ENCODE measurements around the gene TMEM205.

The TMEM205 gene

GRCh38 chr19:11378319-11379189 lies 32.5 kb upstream of the TMEM205 start:
- H3K27ac ChIP-seq (ENCODE audit: low read depth, low read length): no peak overlapping the region
- H3K4me1 ChIP-seq (ENCODE audit: control insufficient read depth, low read length): peaks cover 71% of the 10 kb centered on the region
- no peaks in the 10 kb centered on the region for H4K20me1 ChIP-seq (ENCODE audit: control insufficient read depth, insufficient read depth, low read depth, low read length)
- no peak for TF ChIP-seq EZH2phosphoT487 (IDR thresholded peaks at IDR 0.05; ENCODE audit: borderline replicate concordance, low read length)
- TF ChIP-seq, protein P1, sequence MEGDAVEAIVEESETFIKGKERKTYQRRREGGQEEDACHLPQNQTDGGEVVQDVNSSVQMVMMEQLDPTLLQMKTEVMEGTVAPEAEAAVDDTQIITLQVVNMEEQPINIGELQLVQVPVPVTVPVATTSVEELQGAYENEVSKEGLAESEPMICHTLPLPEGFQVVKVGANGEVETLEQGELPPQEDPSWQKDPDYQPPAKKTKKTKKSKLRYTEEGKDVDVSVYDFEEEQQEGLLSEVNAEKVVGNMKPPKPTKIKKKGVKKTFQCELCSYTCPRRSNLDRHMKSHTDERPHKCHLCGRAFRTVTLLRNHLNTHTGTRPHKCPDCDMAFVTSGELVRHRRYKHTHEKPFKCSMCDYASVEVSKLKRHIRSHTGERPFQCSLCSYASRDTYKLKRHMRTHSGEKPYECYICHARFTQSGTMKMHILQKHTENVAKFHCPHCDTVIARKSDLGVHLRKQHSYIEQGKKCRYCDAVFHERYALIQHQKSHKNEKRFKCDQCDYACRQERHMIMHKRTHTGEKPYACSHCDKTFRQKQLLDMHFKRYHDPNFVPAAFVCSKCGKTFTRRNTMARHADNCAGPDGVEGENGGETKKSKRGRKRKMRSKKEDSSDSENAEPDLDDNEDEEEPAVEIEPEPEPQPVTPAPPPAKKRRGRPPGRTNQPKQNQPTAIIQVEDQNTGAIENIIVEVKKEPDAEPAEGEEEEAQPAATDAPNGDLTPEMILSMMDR (IDR thresholded peaks at IDR 0.05; ENCODE audit: low read depth, low read length, poor library complexity, severe bottlenecking): peak; percentile 77
- peak overlapping the region; percentile 99 for H3K4me2 ChIP-seq (ENCODE audit: low read length)
- peaks cover 57% of the 10 kb centered on the region for H3K79me2 ChIP-seq (ENCODE audit: control insufficient read depth, low read length)
- H3K4me3 ChIP-seq (ENCODE audit: low read length): no peak overlapping the region
- H3K9me3 ChIP-seq (ENCODE audit: control insufficient read depth, insufficient read depth, low read length): no peaks in the 10 kb centered on the region
- H3K9me2 ChIP-seq (replicated peaks; ENCODE audit: control insufficient read depth, low read length): no peaks in the 10 kb centered on the region
- peaks cover 19% of the 10 kb centered on the region for H3F3A ChIP-seq (ENCODE audit: control insufficient read depth, insufficient read depth)
- peaks cover 1% of the 10 kb centered on the region; the same call in 1 of the 2 replicates for H3K27me3 ChIP-seq (ENCODE audit: control insufficient read depth, low read length)
- peaks cover 33% of the 10 kb centered on the region for H3K36me3 ChIP-seq (ENCODE audit: control insufficient read depth, low read length)

GRCh38 chr19:11377756-11378155 lies 31.7 kb upstream of the TMEM205 start:
- H3K27me3 ChIP-seq (ENCODE audit: control insufficient read depth, low read length): no peaks in the 10 kb centered on the region
- peaks cover 64% of the 10 kb centered on the region for H3K4me1 ChIP-seq (ENCODE audit: control insufficient read depth, low read length)

DNA sequence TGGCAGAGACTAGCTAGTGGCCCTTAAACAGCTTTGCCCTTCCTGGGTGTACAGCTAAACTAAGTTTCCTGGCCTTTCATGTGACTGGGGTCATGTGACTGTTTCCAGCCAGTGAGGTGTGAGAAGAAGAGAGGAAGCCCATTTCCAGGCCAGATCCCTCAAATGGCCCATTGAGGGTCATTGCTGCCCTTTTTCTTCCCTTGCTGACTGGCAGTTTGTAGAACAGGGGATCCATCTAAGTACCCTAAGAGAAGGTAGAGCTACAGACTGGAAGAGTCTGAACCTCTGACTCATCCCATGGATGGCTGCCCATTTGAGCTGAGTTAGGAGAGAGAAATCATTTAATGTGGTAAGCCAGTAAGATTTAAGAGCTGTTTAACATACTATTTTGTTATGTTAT lies 31.2 kb upstream of the TMEM205 start:
- Histone ChIP-seq H3K9me3 (ENCODE audit: control insufficient read depth, insufficient read depth, low read length) (no peaks in the 10 kb centered on the region), H3K4me1 (ENCODE audit: control insufficient read depth, low read length) (peaks cover 61% of the 10 kb centered on the region), H3K9me2 (replicated peaks; ENCODE audit: control insufficient read depth, low read length) (no peaks in the 10 kb centered on the region), H3K4me2 (ENCODE audit: low read length) (peak overlapping the region; percentile 99), H3K4me3 (ENCODE audit: low read length) (peak overlapping the region; percentile 94), H3K27me3 (ENCODE audit: control insufficient read depth, low read length) (no peaks in the 10 kb centered on the region), H3K79me2 (ENCODE audit: control insufficient read depth, low read length) (peaks cover 57% of the 10 kb centered on the region), H3F3A (ENCODE audit: control insufficient read depth, insufficient read depth) (peaks cover 19% of the 10 kb centered on the region), H4K20me1 (ENCODE audit: control insufficient read depth, insufficient read depth, low read depth, low read length) (no peaks in the 10 kb centered on the region), H3K36me3 (ENCODE audit: control insufficient read depth, low read length) (peaks cover 33% of the 10 kb centered on the region), H3K27ac (ENCODE audit: low read depth, low read length) (peak overlapping the region; percentile 64)
- no peak for TF ChIP-seq EZH2phosphoT487 (IDR thresholded peaks at IDR 0.05; ENCODE audit: borderline replicate concordance, low read length)
- TF ChIP-seq, protein P1 (IDR thresholded peaks at IDR 0.05; ENCODE audit: low read depth, low read length, poor library complexity, severe bottlenecking): no peak

More at GRCh38 chr19:11377756-11378155, 31.7 kb upstream of the TMEM205 start:
- Histone ChIP-seq H3K36me3 (ENCODE audit: control insufficient read depth, low read length) (peaks cover 33% of the 10 kb centered on the region), H3K4me3 (ENCODE audit: low read length) (no peak overlapping the region), H3K4me2 (ENCODE audit: low read length) (peak overlapping the region; percentile 99), H3K27ac (ENCODE audit: low read depth, low read length) (peak overlapping the region; percentile 64; the same call in 1 of the 2 replicates), H3F3A (ENCODE audit: control insufficient read depth, insufficient read depth) (peaks cover 19% of the 10 kb centered on the region), H3K9me2 (replicated peaks; ENCODE audit: control insufficient read depth, low read length) (no peaks in the 10 kb centered on the region), H3K9me3 (ENCODE audit: control insufficient read depth, insufficient read depth, low read length) (no peaks in the 10 kb centered on the region), H3K79me2 (ENCODE audit: control insufficient read depth, low read length) (peaks cover 57% of the 10 kb centered on the region), H4K20me1 (ENCODE audit: control insufficient read depth, insufficient read depth, low read depth, low read length) (no peaks in the 10 kb centered on the region)
- no peak for TF ChIP-seq EZH2phosphoT487 (IDR thresholded peaks at IDR 0.05; ENCODE audit: borderline replicate concordance, low read length)
- TF ChIP-seq, protein P1 (IDR thresholded peaks at IDR 0.05; ENCODE audit: low read depth, low read length, poor library complexity, severe bottlenecking): no peak
